HG03025 (cell line): ENCODE measurements around the gene TLR6.

ENCODE experiments used
- ATAC-seq: cut with Tn5 transposase; IDR thresholded peaks from one replicate; pipeline ENCODE4 v1.9.1; 2021; ENCODE audit warnings: mild to moderate bottlenecking, moderate library complexity; ENCODE audit not compliant: unreplicated experiment, low FRiP score

The TLR6 gene, protein sequence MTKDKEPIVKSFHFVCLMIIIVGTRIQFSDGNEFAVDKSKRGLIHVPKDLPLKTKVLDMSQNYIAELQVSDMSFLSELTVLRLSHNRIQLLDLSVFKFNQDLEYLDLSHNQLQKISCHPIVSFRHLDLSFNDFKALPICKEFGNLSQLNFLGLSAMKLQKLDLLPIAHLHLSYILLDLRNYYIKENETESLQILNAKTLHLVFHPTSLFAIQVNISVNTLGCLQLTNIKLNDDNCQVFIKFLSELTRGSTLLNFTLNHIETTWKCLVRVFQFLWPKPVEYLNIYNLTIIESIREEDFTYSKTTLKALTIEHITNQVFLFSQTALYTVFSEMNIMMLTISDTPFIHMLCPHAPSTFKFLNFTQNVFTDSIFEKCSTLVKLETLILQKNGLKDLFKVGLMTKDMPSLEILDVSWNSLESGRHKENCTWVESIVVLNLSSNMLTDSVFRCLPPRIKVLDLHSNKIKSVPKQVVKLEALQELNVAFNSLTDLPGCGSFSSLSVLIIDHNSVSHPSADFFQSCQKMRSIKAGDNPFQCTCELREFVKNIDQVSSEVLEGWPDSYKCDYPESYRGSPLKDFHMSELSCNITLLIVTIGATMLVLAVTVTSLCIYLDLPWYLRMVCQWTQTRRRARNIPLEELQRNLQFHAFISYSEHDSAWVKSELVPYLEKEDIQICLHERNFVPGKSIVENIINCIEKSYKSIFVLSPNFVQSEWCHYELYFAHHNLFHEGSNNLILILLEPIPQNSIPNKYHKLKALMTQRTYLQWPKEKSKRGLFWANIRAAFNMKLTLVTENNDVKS

DNA sequence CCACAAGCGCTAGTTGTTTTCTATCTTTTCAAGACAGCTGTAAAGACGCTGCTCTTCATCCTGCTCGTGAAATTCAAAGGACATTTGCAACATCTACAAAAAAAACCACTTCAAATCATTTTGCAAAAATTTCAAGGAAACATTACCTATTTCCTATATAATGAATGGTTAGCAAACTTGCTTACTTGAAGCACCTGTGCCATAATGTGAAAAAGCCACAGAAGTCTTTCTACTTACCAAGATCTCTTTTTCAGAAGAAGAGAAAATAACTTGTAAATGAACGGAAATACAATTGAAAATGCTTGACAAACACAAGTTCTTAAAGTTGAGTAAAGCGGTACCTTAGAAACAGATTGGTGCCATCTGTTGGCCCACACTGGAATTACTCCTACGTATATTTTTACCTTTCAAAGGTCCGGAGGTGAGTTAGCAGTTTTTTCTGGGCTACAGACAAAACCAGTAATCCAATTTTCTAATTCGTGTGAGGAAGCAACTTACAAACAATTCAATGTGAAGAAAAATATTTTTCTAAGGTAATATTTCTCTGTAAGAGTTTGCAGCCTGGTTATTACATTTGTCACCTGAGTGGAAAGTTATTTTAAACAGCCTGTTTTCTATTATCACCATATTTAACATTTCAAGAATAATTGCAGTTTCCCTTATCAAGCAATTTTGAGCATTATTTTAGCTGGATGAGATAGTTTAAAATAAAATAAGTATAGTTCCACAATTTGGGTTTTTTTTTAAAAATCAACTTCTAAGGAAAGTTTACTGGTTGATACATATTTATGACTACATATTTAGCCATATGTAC, at the start of gene TLR6:
TSS of gene TLR6 (minus strand) at position 294 of the 814 bp plus-strand sequence. CDS start 27,344 bp downstream, outside the sequence.
- ATAC-seq: no peak

- no peak for ATAC-seq
Measured at GRCh38 chr4:38905652-38906385, 49.2 kb upstream of the TLR6 start.

DNA sequence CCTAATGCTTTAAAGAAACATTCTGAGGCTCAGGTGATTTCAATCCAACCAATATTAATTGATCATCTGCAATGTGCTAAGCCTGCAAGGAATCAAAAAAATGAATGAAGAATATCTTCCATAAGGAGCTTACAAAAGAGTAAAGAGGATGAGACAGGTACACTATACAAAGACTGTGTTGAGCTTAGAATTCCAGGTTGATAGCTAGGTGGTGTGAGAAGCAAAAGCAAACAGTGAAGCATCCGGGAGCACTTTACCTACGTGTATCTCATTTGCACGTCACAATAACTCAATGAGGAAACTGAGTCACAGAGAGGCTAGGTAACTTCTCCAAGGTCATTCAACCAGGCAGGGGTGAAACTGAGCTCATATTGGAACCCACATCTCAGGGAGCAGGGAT, 48.1 kb upstream of the TLR6 start:
- no peak for ATAC-seq

- no peak for ATAC-seq
Measured at GRCh38 chr4:38904090-38904666, 47.6 kb upstream of the TLR6 start.

GRCh38 chr4:38902695-38903094, 46.1 kb upstream of the TLR6 start:
- ATAC-seq: no peak

DNA sequence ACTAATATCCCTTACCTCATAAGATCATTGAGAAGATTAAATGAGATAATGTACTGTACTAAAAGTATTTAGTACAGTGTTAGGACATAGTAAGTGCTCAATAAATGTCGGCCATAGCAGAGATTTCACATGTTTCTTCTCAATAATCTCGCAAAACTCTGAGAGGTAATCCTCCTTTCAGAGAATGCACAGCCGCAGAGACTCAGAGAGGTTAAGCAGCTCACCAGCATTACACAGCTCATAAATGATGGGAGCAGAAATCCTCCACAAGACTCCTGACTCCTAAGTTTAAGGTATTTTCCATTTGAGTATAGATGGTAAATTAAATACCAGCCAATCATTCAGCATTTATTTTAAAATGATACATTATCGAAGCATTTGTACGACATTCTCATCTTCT, 45.6 kb upstream of the TLR6 start:
- no peak for ATAC-seq

- ATAC-seq: no peak
Measured at GRCh38 chr4:38898245-38898644, 41.6 kb upstream of the TLR6 start.

DNA sequence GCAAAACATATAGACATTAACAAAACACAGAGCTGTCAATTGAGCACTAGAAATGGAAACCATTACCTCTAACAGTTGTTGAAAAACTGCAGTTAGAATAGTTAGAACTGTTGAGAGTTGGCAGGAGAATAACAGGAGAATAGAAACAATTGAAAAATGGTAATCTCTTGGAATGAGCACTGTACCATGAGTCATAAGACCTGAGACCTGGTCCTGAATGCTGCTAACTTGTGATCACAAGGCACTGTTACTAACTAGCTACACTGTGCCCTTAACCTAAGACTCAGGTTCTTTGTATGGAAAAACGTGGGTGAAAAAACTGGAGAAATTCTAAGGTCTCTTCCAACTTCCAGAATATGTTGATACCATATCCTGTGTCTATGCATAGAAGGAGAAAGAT, 40.3 kb upstream of the TLR6 start:
- no peak for ATAC-seq

GRCh38 chr4:38894322-38894982, 37.8 kb upstream of the TLR6 start:
- ATAC-seq: no peak

GRCh38 chr4:38891051-38891983, 34.7 kb upstream of the TLR6 start:
- no peak for ATAC-seq

DNA sequence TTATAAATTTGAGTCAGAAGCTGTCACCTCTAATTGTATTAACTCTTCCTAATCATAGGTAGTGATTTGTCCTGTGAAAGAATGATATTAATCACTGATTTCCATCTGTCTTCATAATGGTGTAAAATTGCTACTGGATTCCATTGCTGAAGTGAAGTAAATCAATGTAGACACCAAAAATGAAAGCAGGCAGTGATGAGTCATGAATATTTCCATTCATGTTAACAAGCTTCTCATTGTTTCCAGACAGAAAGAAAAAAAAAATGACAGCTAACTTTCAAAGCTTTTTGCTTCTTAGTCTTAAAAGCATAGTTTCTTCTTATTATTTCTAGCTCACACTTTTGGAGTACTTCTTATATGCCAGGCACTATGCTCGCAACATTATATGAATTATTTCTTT, 32.5 kb upstream of the TLR6 start:
- no peak for ATAC-seq

- ATAC-seq: no peak
Measured at GRCh38 chr4:38884254-38884653, 27.6 kb upstream of the TLR6 start.

- ATAC-seq: no peak
Measured at GRCh38 chr4:38876636-38877035, 20.0 kb upstream of the TLR6 start.

DNA sequence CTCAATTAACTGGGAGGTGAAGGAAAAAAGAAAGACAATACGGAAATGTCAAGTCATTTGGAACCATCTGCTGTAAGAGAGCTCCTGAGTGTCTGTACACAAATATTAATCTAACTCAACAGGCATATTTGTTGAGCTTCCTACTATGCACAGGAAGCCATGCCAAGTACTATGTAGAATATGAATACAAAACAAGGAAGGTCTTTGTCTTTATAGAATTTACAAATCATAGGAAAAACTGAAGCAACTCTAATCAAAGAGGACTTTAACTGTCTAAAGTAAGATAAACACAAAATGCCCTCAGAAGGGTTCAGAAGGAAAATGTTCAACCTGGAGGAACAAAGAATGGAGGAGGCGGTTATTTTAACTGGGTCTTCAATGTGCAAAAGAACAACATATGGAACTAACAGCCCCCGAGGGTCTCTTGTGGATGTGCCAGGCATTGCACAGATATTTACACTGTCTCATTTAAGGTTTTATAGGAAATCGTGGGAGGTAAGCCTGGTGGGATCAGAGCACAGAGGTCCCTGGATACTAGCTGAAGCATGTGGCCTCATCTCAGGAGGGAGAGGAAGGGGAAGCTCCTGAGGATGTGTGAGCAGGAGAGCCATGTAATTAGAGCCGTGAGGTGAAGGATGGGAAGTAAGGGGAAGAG, 16.8 kb upstream of the TLR6 start:
- ATAC-seq: no peak

DNA sequence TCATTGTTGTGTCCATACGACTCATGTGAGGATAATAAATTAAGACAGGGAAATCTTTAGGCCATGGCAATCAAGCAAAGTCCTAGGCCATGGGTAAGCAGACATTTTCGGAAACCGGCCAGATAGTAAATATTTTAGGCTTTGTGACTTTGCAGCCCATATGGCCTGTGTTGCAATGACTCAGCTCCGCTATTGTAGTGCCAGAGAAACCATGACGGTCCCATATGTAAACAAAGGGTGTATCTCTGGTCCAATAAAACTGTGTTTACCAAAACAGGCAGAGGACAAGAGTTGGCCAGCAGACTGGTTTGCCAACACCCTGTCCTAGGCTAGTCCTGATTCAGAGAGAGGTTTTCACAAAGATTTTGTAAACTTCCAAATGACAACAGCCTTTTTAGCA, 16.0 kb upstream of the TLR6 start:
- ATAC-seq: no peak

- ATAC-seq: no peak
Measured at GRCh38 chr4:38871593-38871992, 15.0 kb upstream of the TLR6 start.

GRCh38 chr4:38870098-38870808, 13.6 kb upstream of the TLR6 start:
- no peak for ATAC-seq
